ENCODE measurements around the gene PTGS1.
"Not testable (repeated sequence)": the region's sequence is repeated elsewhere in the genome, so short reads cannot be mapped to it uniquely, and the experiment has no call there.

The PTGS1 gene

DNA sequence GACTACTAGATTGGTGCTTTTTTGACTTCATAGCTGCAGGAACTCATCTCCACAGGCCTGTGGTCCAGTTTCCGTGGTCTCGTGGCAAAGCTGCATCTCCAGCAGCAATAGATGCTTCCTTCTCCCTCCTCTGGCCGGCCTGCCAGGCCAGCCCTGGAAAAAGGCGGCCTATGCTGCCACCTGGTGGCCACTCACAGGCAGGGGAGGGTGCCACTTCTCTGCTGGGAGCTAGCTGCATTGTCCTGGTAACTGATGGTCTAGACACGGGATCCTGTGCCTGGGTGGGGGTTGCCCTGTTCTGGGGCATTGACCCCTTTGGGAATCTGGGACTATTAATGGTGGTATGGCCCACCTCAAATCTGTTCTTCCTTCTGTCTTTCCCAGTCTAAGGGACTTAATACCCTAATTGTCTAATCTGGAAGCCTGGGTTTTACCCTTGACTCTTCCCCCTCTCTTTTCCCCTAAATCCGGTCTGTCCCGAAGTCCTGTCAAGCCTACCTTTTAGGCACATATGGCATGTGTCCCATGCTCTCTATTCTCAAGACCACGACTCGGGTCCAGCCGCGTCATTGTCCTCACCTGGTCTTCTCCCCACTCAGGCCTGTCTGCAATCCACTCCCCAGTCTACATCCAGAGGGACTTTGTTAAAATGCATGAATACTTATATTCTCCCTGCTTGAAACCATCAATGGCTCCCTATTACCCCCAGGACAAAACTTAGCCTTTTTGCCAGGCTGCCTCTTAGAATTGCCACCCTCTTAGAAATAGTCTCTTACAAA lies 20.1 kb upstream of the PTGS1 start:
- Mint-ChIP-seq H3K27me3 (peaks cover 53% of the 10 kb centered on the region), H3K9me3 (no peaks in the 10 kb centered on the region), H3K4me3 (no peak overlapping the region), H3K27ac (ENCODE audit: low read depth) (no peak overlapping the region), H3K36me3 (ENCODE audit: insufficient read depth) (no peaks in the 10 kb centered on the region), H3K4me1 (peaks cover 6% of the 10 kb centered on the region)
- DNase-seq (ENCODE audit: low spot score in 2 of 2) (peak; percentile 52 to 72), ATAC-seq (replicated peaks; ENCODE audit: extremely low read depth, poor library complexity, severe bottlenecking) (peak; percentile 64)

GRCh38 chr9:122354536-122355199 lies 16.2 kb upstream of the PTGS1 start:
- no peak for ATAC-seq (replicated peaks; ENCODE audit: extremely low read depth, poor library complexity, severe bottlenecking)
- Mint-ChIP-seq H3K36me3 (ENCODE audit: insufficient read depth) (no peaks in the 10 kb centered on the region), H3K9me3 (peaks cover 6% of the 10 kb centered on the region), H3K27me3 (peaks cover 18% of the 10 kb centered on the region), H3K4me1 (peaks cover 6% of the 10 kb centered on the region), H3K4me3 (no peak overlapping the region), H3K27ac (ENCODE audit: low read depth) (no peak overlapping the region)
- no peak for DNase-seq (ENCODE audit: low spot score in 2 of 2)

DNA sequence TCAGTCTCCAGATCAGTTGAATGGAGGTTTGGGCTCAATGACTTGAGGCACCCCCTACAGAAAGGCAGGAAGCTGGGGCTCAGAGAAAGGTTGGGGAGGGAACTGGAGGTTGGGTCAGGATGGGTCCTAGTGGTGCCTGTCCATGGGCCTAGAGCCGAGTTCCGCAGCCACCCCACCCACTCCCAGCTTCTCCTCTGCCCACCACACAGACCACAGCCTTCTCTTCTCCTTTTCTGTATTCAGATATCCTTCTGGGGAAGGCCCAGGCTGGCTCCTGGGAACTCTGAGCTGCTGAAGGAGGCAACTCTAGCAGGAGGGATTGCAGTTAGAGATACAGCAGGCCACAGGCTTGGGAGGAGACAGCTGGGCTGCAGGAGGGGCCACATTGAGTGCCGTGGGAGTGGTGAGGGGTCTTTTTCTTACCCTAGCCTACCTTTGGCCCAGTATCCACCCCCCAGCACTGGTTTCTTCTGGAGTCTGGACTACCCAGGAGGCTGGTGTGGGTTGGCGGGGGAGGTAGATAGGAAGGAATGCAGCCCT lies 15.4 kb upstream of the PTGS1 start:
- Mint-ChIP-seq H3K9me3 (peaks cover 6% of the 10 kb centered on the region), H3K4me1 (no peaks in the 10 kb centered on the region), H3K27ac (ENCODE audit: low read depth) (no peak overlapping the region), H3K27me3 (peaks cover 11% of the 10 kb centered on the region), H3K4me3 (no peak overlapping the region), H3K36me3 (ENCODE audit: insufficient read depth) (no peaks in the 10 kb centered on the region)
- ATAC-seq (replicated peaks; ENCODE audit: extremely low read depth, poor library complexity, severe bottlenecking): no peak
- DNase-seq (ENCODE audit: low spot score in 2 of 2): no peak

DNA sequence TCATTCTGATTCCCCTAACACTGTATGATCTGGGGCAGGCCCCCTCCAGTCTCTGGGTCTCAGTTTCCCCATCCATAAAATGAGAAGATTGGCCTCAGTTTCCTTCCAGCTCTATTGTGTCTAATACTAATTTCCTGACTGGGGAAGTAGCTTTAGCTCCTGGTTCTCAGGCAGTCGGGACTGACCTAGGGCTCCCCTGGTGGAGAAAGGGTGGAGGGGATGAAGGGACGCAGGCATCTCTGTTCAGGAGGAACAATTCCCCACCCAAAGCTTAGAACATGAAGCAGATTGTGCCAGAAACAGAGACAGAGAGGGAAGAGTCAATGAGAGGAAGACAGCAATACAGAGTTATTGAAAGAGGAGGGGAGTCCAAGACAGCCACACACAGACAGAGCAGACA lies 14.2 kb upstream of the PTGS1 start:
- H3K9me3 Mint-ChIP-seq: peaks cover 6% of the 10 kb centered on the region
- H3K27ac Mint-ChIP-seq (ENCODE audit: low read depth): no peak overlapping the region
- ATAC-seq (replicated peaks; ENCODE audit: extremely low read depth, poor library complexity, severe bottlenecking) (no peak), DNase-seq (ENCODE audit: low spot score in 2 of 2) (no peak)
- no peak overlapping the region for H3K4me3 Mint-ChIP-seq
- no peaks in the 10 kb centered on the region for H3K27me3 Mint-ChIP-seq
- H3K36me3 Mint-ChIP-seq (ENCODE audit: insufficient read depth): no peaks in the 10 kb centered on the region
- H3K4me1 Mint-ChIP-seq: no peaks in the 10 kb centered on the region

GRCh38 chr9:122360891-122361290 lies 9.9 kb upstream of the PTGS1 start:
- no peak for DNase-seq (ENCODE audit: low spot score in 2 of 2)
- no peak overlapping the region for H3K27ac Mint-ChIP-seq (ENCODE audit: low read depth)

GRCh38 chr9:122363131-122363530 lies 7.7 kb upstream of the PTGS1 start:
- not testable (repeated sequence) for DNase-seq (ENCODE audit: low spot score in 2 of 2)

More at GRCh38 chr9:122360891-122361290, 9.9 kb upstream of the PTGS1 start:
- Mint-ChIP-seq H3K9me3 (peaks cover 6% of the 10 kb centered on the region), H3K36me3 (ENCODE audit: insufficient read depth) (no peaks in the 10 kb centered on the region), H3K4me1 (no peaks in the 10 kb centered on the region), H3K27me3 (no peaks in the 10 kb centered on the region), H3K4me3 (no peak overlapping the region)
- no peak for ATAC-seq (replicated peaks; ENCODE audit: extremely low read depth, poor library complexity, severe bottlenecking)

DNA sequence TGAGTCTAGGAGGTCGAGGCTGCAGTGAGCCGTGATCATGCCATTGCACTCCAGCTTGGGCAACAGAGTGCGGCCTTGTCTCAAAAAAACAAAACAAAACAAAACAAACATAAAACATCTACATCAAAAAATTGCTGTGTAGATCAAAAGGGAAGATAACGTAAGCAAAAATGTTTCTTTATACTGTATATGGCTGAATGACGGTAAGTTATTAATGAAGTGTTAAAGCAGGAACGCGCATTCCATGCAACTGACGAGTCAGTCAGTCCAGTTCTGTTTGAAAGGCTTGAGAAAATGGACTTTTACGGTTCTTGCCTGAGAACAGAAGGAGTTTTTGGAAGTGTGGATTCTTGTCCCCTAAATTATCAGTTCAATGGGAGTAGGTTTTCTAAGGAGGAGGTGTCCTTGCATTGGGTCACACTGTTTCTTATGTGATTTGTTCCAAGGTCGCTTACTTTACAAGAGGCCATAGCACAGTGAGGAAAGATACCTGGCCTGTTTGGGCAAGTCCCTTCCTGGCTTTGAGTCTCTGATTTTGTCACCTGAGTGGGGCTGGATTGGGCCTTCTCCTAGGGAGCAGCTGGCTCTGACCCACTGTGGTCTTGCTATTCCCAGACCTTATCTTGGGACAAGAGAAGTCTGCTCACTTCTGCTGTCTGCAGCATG lies 6.6 kb upstream of the PTGS1 start:
- Mint-ChIP-seq H3K9me3 (no peaks in the 10 kb centered on the region), H3K27me3 (no peaks in the 10 kb centered on the region), H3K27ac (ENCODE audit: low read depth) (no peak overlapping the region), H3K4me1 (no peaks in the 10 kb centered on the region), H3K36me3 (ENCODE audit: insufficient read depth) (no peaks in the 10 kb centered on the region), H3K4me3 (no peak overlapping the region)
- DNase-seq (ENCODE audit: low spot score in 2 of 2) (no peak), ATAC-seq (replicated peaks; ENCODE audit: extremely low read depth, poor library complexity, severe bottlenecking) (no peak)

More at GRCh38 chr9:122363131-122363530, 7.7 kb upstream of the PTGS1 start:
- not testable (repeated sequence) for H3K9me3 Mint-ChIP-seq; H3K27ac Mint-ChIP-seq (ENCODE audit: low read depth); H3K4me1 Mint-ChIP-seq; ATAC-seq (replicated peaks; ENCODE audit: extremely low read depth, poor library complexity, severe bottlenecking); H3K36me3 Mint-ChIP-seq (ENCODE audit: insufficient read depth); H3K27me3 Mint-ChIP-seq; H3K4me3 Mint-ChIP-seq

DNA sequence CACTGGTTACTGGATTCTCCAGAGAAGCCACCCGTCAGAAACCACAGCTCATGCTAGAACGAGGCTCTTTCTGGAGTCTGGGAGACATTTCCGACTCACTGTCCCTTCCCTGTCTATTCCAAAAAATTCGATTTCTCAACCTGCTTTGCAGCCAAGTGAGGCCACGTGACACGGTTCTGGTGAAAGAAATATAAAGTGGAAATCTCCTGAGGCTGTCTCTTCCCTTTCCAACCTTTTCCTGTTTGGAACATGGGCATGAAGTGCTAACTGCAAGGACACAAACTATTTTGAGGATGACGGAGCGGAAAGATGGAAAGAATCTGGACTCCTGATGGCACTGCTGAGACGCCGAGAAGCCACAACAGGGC lies 6.1 kb upstream of the PTGS1 start:
- Mint-ChIP-seq H3K4me1 (no peaks in the 10 kb centered on the region), H3K36me3 (ENCODE audit: insufficient read depth) (no peaks in the 10 kb centered on the region), H3K27ac (ENCODE audit: low read depth) (no peak overlapping the region), H3K4me3 (no peak overlapping the region), H3K9me3 (no peaks in the 10 kb centered on the region), H3K27me3 (no peaks in the 10 kb centered on the region)
- no peak for ATAC-seq (replicated peaks; ENCODE audit: extremely low read depth, poor library complexity, severe bottlenecking)
- no peak for DNase-seq (ENCODE audit: low spot score in 2 of 2)

DNA sequence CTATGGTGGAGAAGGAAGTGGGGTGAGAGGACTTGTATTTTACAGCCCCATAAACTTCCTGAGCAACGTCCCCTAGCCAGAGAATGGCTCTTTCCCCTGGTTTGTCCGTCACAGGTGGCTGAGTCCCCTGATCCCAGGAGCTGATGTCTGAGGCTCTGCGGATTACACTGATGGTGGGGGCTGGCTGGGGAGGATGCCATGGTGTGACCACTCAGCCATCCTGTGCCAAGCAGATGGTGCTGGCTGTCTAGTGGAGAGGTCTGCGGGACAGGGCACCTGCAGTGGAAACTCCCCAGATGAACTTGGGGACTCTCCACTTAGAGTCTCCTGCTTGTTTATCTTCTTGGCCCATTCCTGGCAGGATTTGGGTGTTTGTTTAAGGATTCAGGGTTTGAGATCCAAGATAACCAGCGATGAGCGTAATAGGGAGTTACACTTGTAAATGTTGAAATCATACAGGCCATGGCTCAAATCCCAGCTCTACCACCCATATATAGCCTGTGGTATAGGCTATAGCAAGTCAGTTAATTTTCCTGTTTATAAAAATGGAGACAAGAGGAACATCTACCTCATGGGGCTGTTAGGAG lies 4.7 kb upstream of the PTGS1 start:
- no peak for ATAC-seq (replicated peaks; ENCODE audit: extremely low read depth, poor library complexity, severe bottlenecking)
- peaks cover 7% of the 10 kb centered on the region for H3K4me1 Mint-ChIP-seq
- H3K27me3 Mint-ChIP-seq: peaks cover 10% of the 10 kb centered on the region
- no peak overlapping the region for H3K4me3 Mint-ChIP-seq
- no peaks in the 10 kb centered on the region for H3K36me3 Mint-ChIP-seq (ENCODE audit: insufficient read depth)
- H3K27ac Mint-ChIP-seq (ENCODE audit: low read depth): no peak overlapping the region
- no peak for DNase-seq (ENCODE audit: low spot score in 2 of 2)
- H3K9me3 Mint-ChIP-seq: no peaks in the 10 kb centered on the region

GRCh38 chr9:122367065-122367464 lies 3.8 kb upstream of the PTGS1 start:
- Mint-ChIP-seq H3K4me1 (peaks cover 7% of the 10 kb centered on the region), H3K27ac (ENCODE audit: low read depth) (no peak overlapping the region), H3K4me3 (no peak overlapping the region), H3K36me3 (ENCODE audit: insufficient read depth) (no peaks in the 10 kb centered on the region), H3K27me3 (peaks cover 19% of the 10 kb centered on the region), H3K9me3 (no peaks in the 10 kb centered on the region)
- ATAC-seq (replicated peaks; ENCODE audit: extremely low read depth, poor library complexity, severe bottlenecking) (no peak), DNase-seq (ENCODE audit: low spot score in 2 of 2) (no peak)

DNA sequence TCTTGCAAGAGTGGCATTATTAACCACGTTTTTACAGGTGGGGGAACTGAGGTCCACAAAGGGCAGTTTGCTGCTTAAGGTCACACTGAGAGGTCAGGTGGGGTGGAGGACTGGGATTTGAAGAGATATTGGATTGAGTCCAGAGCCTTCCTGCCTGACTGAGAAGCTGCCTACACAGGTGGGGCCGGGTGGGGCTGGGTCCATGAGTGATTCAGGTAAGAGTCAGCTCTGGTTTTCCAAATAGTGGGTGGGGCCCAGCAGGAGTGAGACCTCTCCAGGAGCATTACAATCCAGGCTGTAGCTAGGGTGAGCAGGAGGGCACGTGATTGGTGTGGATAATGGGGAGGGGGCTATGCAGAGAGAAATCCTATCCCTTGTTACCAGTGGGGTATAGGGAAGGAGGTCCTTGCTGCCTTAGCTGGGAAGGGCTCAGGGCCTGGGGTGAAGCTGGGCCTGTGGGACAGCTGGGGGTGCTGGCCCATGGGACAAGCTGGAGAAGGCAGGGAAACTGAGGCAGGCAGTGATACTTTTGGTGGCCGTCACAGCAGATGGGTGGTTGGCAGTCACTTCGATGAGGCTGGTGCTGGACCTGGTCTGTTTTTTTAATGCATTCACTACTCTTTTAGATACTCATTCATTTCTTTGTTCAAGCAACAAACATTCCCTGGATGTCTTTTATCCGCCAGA lies 2.9 kb upstream of the PTGS1 start:
- Mint-ChIP-seq H3K9me3 (no peaks in the 10 kb centered on the region), H3K27ac (ENCODE audit: low read depth) (no peak overlapping the region), H3K27me3 (peaks cover 28% of the 10 kb centered on the region), H3K4me1 (peaks cover 7% of the 10 kb centered on the region), H3K4me3 (no peak overlapping the region), H3K36me3 (ENCODE audit: insufficient read depth) (no peaks in the 10 kb centered on the region)
- no peak for ATAC-seq (replicated peaks; ENCODE audit: extremely low read depth, poor library complexity, severe bottlenecking)
- DNase-seq (ENCODE audit: low spot score in 2 of 2): no peak

- no peak overlapping the region for H3K27ac Mint-ChIP-seq (ENCODE audit: low read depth)
- H3K4me1 Mint-ChIP-seq: peaks cover 7% of the 10 kb centered on the region
- H3K9me3 Mint-ChIP-seq: no peaks in the 10 kb centered on the region
- no peak overlapping the region for H3K4me3 Mint-ChIP-seq
- DNase-seq (ENCODE audit: low spot score in 2 of 2) (no peak), ATAC-seq (replicated peaks; ENCODE audit: extremely low read depth, poor library complexity, severe bottlenecking) (no peak)
- peaks cover 34% of the 10 kb centered on the region for H3K27me3 Mint-ChIP-seq
- no peaks in the 10 kb centered on the region for H3K36me3 Mint-ChIP-seq (ENCODE audit: insufficient read depth)
These were observed 2.2 kb upstream of the PTGS1 start for GRCh38 chr9:122368642-122369041.

All from central memory CD8-positive, alpha-beta T cell (primary cell).